A549 (cell line): ENCODE measurements around the gene NDUFAF2. TPM values are rescaled to one million over a fixed set of nuclear protein-coding genes. Genes with fewer than 3 reads are reported as not detected.

Source experiments
- ATAC-seq, 2 experiments: fragments of 200-7000 bp in 1 of 2; fragments of >200 bp in 1 of 2; cut with Nextera tagmentation in 1 of 2; cut with Tn5 transposase in 1 of 2; 3 replicates each; pipeline versions ENCODE4 v1.8.0 to v1.9.1; 2018 to 2020; ENCODE audit warnings: mild to moderate bottlenecking in 1 of 2, moderate library complexity in 1 of 2
- CTCF ChIA-PET: fragments of 300-600 bp; sonication (Branson Sonifier 250); formaldehyde crosslinking; extraction: SDS; loops from one replicate; lab custom pipeline; 2021; ENCODE audit warnings: antibody characterized with exemption, inconsistent platforms; lab: Yijun Ruan, JAX
- POLR2A ChIA-PET: fragments of 350-600 bp; formaldehyde crosslinking; extraction: SDS; loops from one replicate; lab custom pipeline; 2021; ENCODE audit warnings: antibody characterized with exemption, inconsistent platforms; lab: Yijun Ruan, JAX
- DNase-seq, 2 experiments: peaks; one replicate each; pipeline versions ENCODE4 v3.0.0 to v3.0.0-alpha.2; 2011 to 2016; ENCODE audit warnings: low read depth in 1 of 2, low spot score in 1 of 2
- FAIRE-seq: peaks from 2 replicates; lab custom pipeline; 2011; peaks lifted over from hg19 to GRCh38; lab: Jason Lieb, UNC
- H3K27ac ChIP-seq, 2 experiments: fragments of >200 bp; sonication (Bioruptor Twin); formaldehyde crosslinking; 3 replicates each; pipeline ENCODE4 v1.5.1; 2016 to 2017
- H3K4me1 ChIP-seq: fragments of >200 bp; sonication (Bioruptor Twin); formaldehyde crosslinking; 3 replicates; pipeline ENCODE4 v1.6.1; 2016
- H3K4me2 ChIP-seq: fragments of >200 bp; sonication (Bioruptor Twin); formaldehyde crosslinking; 3 replicates; pipeline ENCODE4 v1.6.1; 2016
- H3K4me3 ChIP-seq: fragments of >200 bp; sonication (Bioruptor Twin); formaldehyde crosslinking; 3 replicates; pipeline ENCODE4 v1.5.1; 2016
- H3K9me3 ChIP-seq: fragments of >200 bp; sonication (Bioruptor Twin); formaldehyde crosslinking; 3 replicates; pipeline ENCODE4 v1.6.1; 2016
- BHLHE40 ChIP-seq: IDR thresholded peaks from 2 replicates; pipeline ENCODE4 v1.6.1; 2012; ENCODE audit warnings: low read depth, low read length, inconsistent platforms
- CBX2 ChIP-seq: fragments of 200-600 bp; sonication (generic); IDR thresholded peaks from 2 replicates; pipeline ENCODE4 v1.6.1; 2016; ENCODE audit warnings: low read depth, mild to moderate bottlenecking, borderline replicate concordance
- CHD4 ChIP-seq: fragments of 200-600 bp; sonication (generic); IDR thresholded peaks from 2 replicates; pipeline ENCODE4 v1.6.1; 2016; ENCODE audit warnings: antibody characterized with exemption, mild to moderate bottlenecking, borderline replicate concordance
- CTCF ChIP-seq: fragments of >200 bp; sonication (Bioruptor Twin); formaldehyde crosslinking; IDR thresholded peaks from 3 replicates; pipeline ENCODE4 v1.5.1; 2016
- EHF ChIP-seq: fragments of 250-450 bp; sonication (Bioruptor Pico); IDR thresholded peaks from 2 replicates; pipeline ENCODE4 v1.5.0; 2020; ENCODE audit warnings: mild to moderate bottlenecking
- FOSB ChIP-seq: fragments of 250-450 bp; sonication (Bioruptor Pico); IDR thresholded peaks from 2 replicates; pipeline ENCODE4 v1.5.0; 2020; ENCODE audit warnings: mild to moderate bottlenecking, moderate library complexity
- FOSL2 ChIP-seq, 2 experiments: fragments of 450-650 bp in 1 of 2; fragments of >200 bp in 1 of 2; sonication (Bioruptor Twin) in 1 of 2; formaldehyde crosslinking; IDR thresholded peaks; 2 replicates each; pipeline versions ENCODE4 v1.5.0 to v1.6.1; 2016 to 2020; ENCODE audit warnings: mild to moderate bottlenecking in 1 of 2, moderate library complexity in 1 of 2
- FOXS1 ChIP-seq: fragments of 250-450 bp; sonication (Bioruptor Pico); IDR thresholded peaks from 2 replicates; pipeline ENCODE4 v1.5.0; 2020; ENCODE audit warnings: mild to moderate bottlenecking, moderate library complexity
- HDAC2 ChIP-seq: fragments of 200-600 bp; sonication (generic); IDR thresholded peaks from 2 replicates; pipeline ENCODE4 v1.6.1; 2016
- HOXB5 ChIP-seq: fragments of 250-450 bp; sonication (Bioruptor Pico); IDR thresholded peaks from 2 replicates; pipeline ENCODE4 v1.5.0; 2020; ENCODE audit warnings: mild to moderate bottlenecking, moderate library complexity
- JUN ChIP-seq, 2 experiments: fragments of >200 bp; sonication (Bioruptor Twin); formaldehyde crosslinking; IDR thresholded peaks; 2 replicates in 1 of 2; 3 replicates in 1 of 2; pipeline ENCODE4 v1.6.1; 2016 to 2017
- KDM5A ChIP-seq: fragments of 200-600 bp; sonication (generic); IDR thresholded peaks from 2 replicates; pipeline ENCODE4 v1.6.1; 2016; ENCODE audit warnings: antibody characterized with exemption, mild to moderate bottlenecking
- MAFK ChIP-seq: fragments of 450-650 bp; IDR thresholded peaks from 2 replicates; pipeline ENCODE4 v1.6.1; 2014; ENCODE audit not compliant: partially characterized antibody
- MAZ ChIP-seq: fragments of 150-350 bp; IDR thresholded peaks from 2 replicates; pipeline ENCODE4 v1.6.1; 2014; ENCODE audit warnings: antibody characterized with exemption, low read depth, low read length, borderline replicate concordance
- MYC ChIP-seq: IDR thresholded peaks from 2 replicates; pipeline ENCODE4 v1.6.1; 2012; ENCODE audit warnings: mild to moderate bottlenecking, inconsistent platforms, low read length, improper control_type of control experiment, borderline replicate concordance
- NFE2L2 ChIP-seq: fragments of 150-350 bp; conservative IDR thresholded peaks from 2 replicates; pipeline ENCODE4 v1.6.1; 2014; ENCODE audit warnings: low read length
- NPAS2 ChIP-seq: fragments of 250-450 bp; sonication (Bioruptor Pico); IDR thresholded peaks from 2 replicates; pipeline ENCODE4 v1.8.0; 2022; ENCODE audit warnings: mild to moderate bottlenecking, moderate library complexity, borderline replicate concordance
- PHF8 ChIP-seq: fragments of 200-600 bp; sonication (generic); IDR thresholded peaks from 2 replicates; pipeline ENCODE4 v1.6.1; 2016; ENCODE audit warnings: low read depth, mild to moderate bottlenecking, antibody characterized with exemption, moderate library complexity, borderline replicate concordance
- POLR2AphosphoS2 ChIP-seq: conservative IDR thresholded peaks from 2 replicates; pipeline ENCODE4 v1.6.1; 2012; ENCODE audit warnings: low read length, improper control_type of control experiment, inconsistent platforms
- RAD21 ChIP-seq, 2 experiments: fragments of >200 bp in 1 of 2; sonication (Bioruptor Twin) in 1 of 2; formaldehyde crosslinking in 1 of 2; IDR thresholded peaks in 1 of 2; conservative IDR thresholded peaks in 1 of 2; 2 replicates in 1 of 2; 3 replicates in 1 of 2; pipeline ENCODE4 v1.6.1; 2012 to 2018; ENCODE audit warnings: inconsistent platforms in 1 of 2
- RARB ChIP-seq: fragments of 250-450 bp; sonication (Bioruptor Pico); IDR thresholded peaks from 2 replicates; pipeline ENCODE4 v1.8.0; 2021; ENCODE audit warnings: mild to moderate bottlenecking, moderate library complexity
- RFX5 ChIP-seq: fragments of 450-650 bp; IDR thresholded peaks from 2 replicates; pipeline ENCODE4 v1.7.1; 2014; ENCODE audit warnings: antibody characterized with exemption, mild to moderate bottlenecking, moderate library complexity
- RNF2 ChIP-seq: fragments of 200-600 bp; sonication (generic); IDR thresholded peaks from 2 replicates; pipeline ENCODE4 v1.6.1; 2016; ENCODE audit warnings: low read depth, mild to moderate bottlenecking, antibody characterized with exemption, moderate library complexity, borderline replicate concordance
- SMC3 ChIP-seq: fragments of >200 bp; sonication (Bioruptor Twin); formaldehyde crosslinking; IDR thresholded peaks from 3 replicates; pipeline ENCODE4 v1.6.1; 2018; ENCODE audit warnings: inconsistent platforms
- SREBF2 ChIP-seq: fragments of 450-650 bp; IDR thresholded peaks from 2 replicates; pipeline ENCODE4 v1.6.1; 2014; ENCODE audit warnings: mild to moderate bottlenecking, moderate library complexity
- ZC3H11A ChIP-seq: fragments of 450-650 bp; IDR thresholded peaks from 2 replicates; pipeline ENCODE4 v1.6.1; 2014; ENCODE audit warnings: antibody characterized with exemption, mild to moderate bottlenecking
- whole genome bisulfite sequencing: methylation state at CpG from one replicate; pipeline ENCODE4 v1.1.6; 2017; ENCODE audit errors: missing lambda C conversion rate; 5-methylcytosine and 5-hydroxymethylcytosine counted together
- polyA plus RNA-seq, 4 experiments: library from polyadenylated mRNA; depleted of rRNA in 3 of 4; stranded (reverse); fragments of >200 nt; fragmentation: RNase III in 1 of 4; extraction: RNeasy Plus Mini Kit Qiagen cat#74134 plus additional on column Dnase treatment in 1 of 4; gene quantifications; 2 replicates in 3 of 4; 3 replicates in 1 of 4; pipeline ENCODE4 v1.2.3, GENCODE V29; 2011 to 2017
- TF ChIP-seq, protein P1 (sequence below): IDR thresholded peaks from 2 replicates; pipeline ENCODE4 v1.6.1; 2012

Gene NDUFAF2
- polyA plus RNA-seq, 2 of the 4 experiments (the other 2 are of a cell fraction), result 66.1 to 83.7 TPM

GRCh38 chr5:60916646-60917045, 28.4 kb upstream of the NDUFAF2 start:
- CTCF ChIA-PET, result interaction anchor here (0.6 to 0.9 kb wide), 2 partner anchors 9 to 12 kb away, joined by 3 read pairs; no protein-coding TSS in a partner anchor

DNA sequence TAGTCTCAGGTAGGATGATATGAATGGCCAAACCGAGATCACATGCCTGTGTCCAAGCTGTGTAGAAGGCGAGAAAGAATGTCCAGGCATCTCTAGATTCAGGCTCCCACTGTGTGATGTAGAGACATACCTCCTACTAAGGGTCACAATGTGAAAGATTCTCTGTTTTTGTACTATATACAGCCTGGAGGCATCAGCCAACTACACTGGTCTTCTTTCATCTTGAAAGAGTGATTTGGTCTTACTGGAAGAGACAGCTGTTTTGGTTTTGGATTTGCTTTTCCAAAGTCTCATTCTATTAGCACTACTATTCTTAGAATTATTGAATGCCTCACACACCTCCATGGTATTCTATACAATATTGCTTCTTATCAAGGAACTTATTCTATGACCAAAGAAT, 26.5 kb upstream of the NDUFAF2 start:
- no peaks in the 10 kb centered on the region for H3K4me1 ChIP-seq
- WGBS, result 89% methylated on average over 2 of the region's 2 CpGs
- CTCF ChIA-PET, result interaction anchor here (1.5 kb wide), 1 partner anchor 74 kb away, joined by 3 read pairs; the partner anchor contains the start of gene ELOVL7

More at GRCh38 chr5:60916646-60917045, 28.4 kb upstream of the NDUFAF2 start:
- POLR2A ChIA-PET, result no interaction called here
- no peak for FAIRE-seq
- H3K9me3 ChIP-seq, result no peaks in the 10 kb centered on the region
- no peaks in the 10 kb centered on the region for H3K4me1 ChIP-seq
- DNase-seq, result no peak
- H3K27ac ChIP-seq, result no peak overlapping the region
- ATAC-seq, result no peak
- no peak for TF ChIP-seq EHF
- TF ChIP-seq FOXS1 (CRISPR knock-in tag), result no peak
- TF ChIP-seq CBX2, result no peak
- TF ChIP-seq FOSB (CRISPR knock-in tag), result no peak
- no peak for TF ChIP-seq NPAS2 (CRISPR knock-in tag)
- no peak for TF ChIP-seq RFX5
- no peak for TF ChIP-seq NFE2L2
- no peak for TF ChIP-seq PHF8
- no peak for TF ChIP-seq SREBF2
- no peak for TF ChIP-seq ZC3H11A
- no peak for TF ChIP-seq KDM5A
- TF ChIP-seq CHD4, result no peak
- TF ChIP-seq MAZ, result no peak
- TF ChIP-seq, all 56 proteins: peak for 0
- Histone ChIP-seq H3K4me3 (no peak overlapping the region), H3K4me2 (no peak overlapping the region)

DNA sequence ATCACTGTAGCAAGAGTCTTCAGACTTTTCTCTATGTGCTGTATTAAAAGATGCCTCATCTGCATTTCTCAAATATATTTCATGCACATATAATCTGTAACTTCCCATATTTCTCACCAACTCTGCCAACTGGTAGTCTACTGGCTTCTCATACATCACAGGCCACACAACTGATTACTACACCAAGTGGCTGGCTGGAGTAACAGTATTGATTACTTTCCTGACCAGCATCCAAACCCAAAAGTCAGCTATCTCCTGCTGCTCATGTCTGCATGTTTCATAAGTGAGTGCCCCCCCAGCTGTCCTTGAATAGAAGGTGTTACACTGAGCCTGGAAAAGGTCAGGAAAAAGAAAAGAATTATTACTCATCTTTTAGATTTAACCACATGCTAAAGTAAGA, 17.6 kb upstream of the NDUFAF2 start:
- no peak for DNase-seq
- Histone ChIP-seq H3K9me3 (no peaks in the 10 kb centered on the region), H3K4me2 (no peak overlapping the region), H3K27ac (no peak overlapping the region), H3K4me1 (no peaks in the 10 kb centered on the region), H3K4me3 (no peak overlapping the region)
- ATAC-seq, result no peak
- POLR2A ChIA-PET, result no interaction called here
- CTCF ChIA-PET, result interaction anchor here (1.4 kb wide), 1 partner anchor 11 kb away, joined by 5 read pairs; no protein-coding TSS in a partner anchor
- FAIRE-seq, result no peak
- TF ChIP-seq PHF8, result no peak
- TF ChIP-seq BHLHE40, result no peak
- TF ChIP-seq RARB (CRISPR knock-in tag), result no peak
- TF ChIP-seq RNF2, result no peak
- TF ChIP-seq JUN (IDR thresholded peaks at IDR 0.05), result no peak
- no peak for TF ChIP-seq ZC3H11A
- no peak for TF ChIP-seq HDAC2
- TF ChIP-seq MAFK, result no peak
- no peak for TF ChIP-seq MAZ
- TF ChIP-seq, protein P1, sequence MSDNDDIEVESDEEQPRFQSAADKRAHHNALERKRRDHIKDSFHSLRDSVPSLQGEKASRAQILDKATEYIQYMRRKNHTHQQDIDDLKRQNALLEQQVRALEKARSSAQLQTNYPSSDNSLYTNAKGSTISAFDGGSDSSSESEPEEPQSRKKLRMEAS, result no peak
- TF ChIP-seq, all 56 proteins: peak for 0

More for the DNA sequence above, 26.5 kb upstream of the NDUFAF2 start:
- no peak for ATAC-seq
- POLR2A ChIA-PET, result interaction anchor here (1.1 kb wide), 1 partner anchor 27 kb away, joined by 3 read pairs; the partner anchor contains the start of genes ERCC8 and NDUFAF2
- Histone ChIP-seq H3K9me3 (no peaks in the 10 kb centered on the region), H3K4me2 (no peak overlapping the region), H3K4me3 (no peak overlapping the region), H3K27ac (no peak overlapping the region)
- no peak for FAIRE-seq
- TF ChIP-seq POLR2AphosphoS2, result no peak
- TF ChIP-seq FOXS1 (CRISPR knock-in tag), result no peak
- no peak for TF ChIP-seq ZC3H11A
- TF ChIP-seq EHF, result no peak
- TF ChIP-seq MAFK, result no peak
- no peak for TF ChIP-seq MYC
- no peak for DNase-seq

GRCh38 chr5:60929024-60929423, 16.0 kb upstream of the NDUFAF2 start:
- Histone ChIP-seq H3K27ac (no peak overlapping the region), H3K4me1 (no peaks in the 10 kb centered on the region), H3K4me2 (no peak overlapping the region), H3K9me3 (no peaks in the 10 kb centered on the region), H3K4me3 (no peak overlapping the region)
- POLR2A ChIA-PET, result no interaction called here
- TF ChIP-seq SREBF2 (no peak), RARB (CRISPR knock-in tag) (no peak), SMC3 (peak; percentile 51; the same call in 2 of the 3 replicates), RAD21 (conservative IDR thresholded peaks at IDR 0.05 in 1 of 2, IDR thresholded peaks at IDR 0.05 in 1 of 2) (peak; percentile 48 to 55), FOSL2 (IDR thresholded peaks at IDR 0.05) (no peak), FOSL2 (CRISPR knock-in tag; IDR thresholded peaks at IDR 0.05) (no peak), EHF (no peak), NPAS2 (CRISPR knock-in tag) (no peak), HOXB5 (CRISPR knock-in tag) (no peak), CTCF (peak; percentile 44)
- FAIRE-seq (no peak), DNase-seq (no peak), ATAC-seq (no peak)
- CTCF ChIA-PET, result interaction anchor here (1.7 kb wide), 1 partner anchor 251 kb away, joined by 8 read pairs; no protein-coding TSS in a partner anchor
- WGBS, result 56% methylated on average over 6 of the region's 6 CpGs
